ENCODE data around the gene HNRNPA2B1. TPM values are rescaled to one million over a fixed set of nuclear protein-coding genes. Genes with fewer than 3 reads are reported as not detected.
"Not testable (repeated sequence)": the region's sequence is repeated elsewhere in the genome, so short reads cannot be mapped to it uniquely, and the experiment has no call there.

Gene HNRNPA2B1
- total RNA-seq, 1 experiment from 2014 or later = 145 TPM

- H3K4me3 ChIP-seq (ENCODE audit: low read length); H3K9me3 ChIP-seq (ENCODE audit: low read length); H3K9ac ChIP-seq (ENCODE audit: low read length); H3K4me2 ChIP-seq (ENCODE audit: low read depth, low read length, poor library complexity, severe bottlenecking); H3K27ac ChIP-seq (ENCODE audit: low read length); DNase-seq; H3K9me2 ChIP-seq (replicated peaks; ENCODE audit: insufficient read depth, low read length); H3K27me3 ChIP-seq (ENCODE audit: low read length); H2AFZ ChIP-seq (ENCODE audit: low read length): not testable (repeated sequence)
- Histone ChIP-seq H4K20me1 (ENCODE audit: insufficient read depth, low read depth, low read length) (peaks cover 80% of the 10 kb centered on the region), H3K36me3 (ENCODE audit: insufficient read depth, low read length) (peaks cover 87% of the 10 kb centered on the region), H3K79me2 (ENCODE audit: low read length) (peaks cover 43% of the 10 kb centered on the region), H3K4me1 (ENCODE audit: low read length) (peaks cover 39% of the 10 kb centered on the region)
These were observed 5.8 kb downstream of the HNRNPA2B1 start for GRCh38 chr7:26194764-26195163.

- peak; percentile 44 for DNase-seq
- no peak overlapping the region for H3K4me3 ChIP-seq (ENCODE audit: low read length)
- H3K9me2 ChIP-seq (replicated peaks; ENCODE audit: insufficient read depth, low read length) = no peaks in the 10 kb centered on the region
- H3K9ac ChIP-seq (ENCODE audit: low read length) = no peak overlapping the region
- H4K20me1 ChIP-seq (ENCODE audit: insufficient read depth, low read depth, low read length) = peaks cover 80% of the 10 kb centered on the region
- no peak overlapping the region for H3K4me2 ChIP-seq (ENCODE audit: low read depth, low read length, poor library complexity, severe bottlenecking)
- no peaks in the 10 kb centered on the region for H3K9me3 ChIP-seq (ENCODE audit: low read length)
- no peak overlapping the region for H2AFZ ChIP-seq (ENCODE audit: low read length)
- peaks cover 87% of the 10 kb centered on the region for H3K36me3 ChIP-seq (ENCODE audit: insufficient read depth, low read length)
- no peaks in the 10 kb centered on the region for H3K27me3 ChIP-seq (ENCODE audit: low read length)
- H3K27ac ChIP-seq (ENCODE audit: low read length) = no peak overlapping the region
- peaks cover 32% of the 10 kb centered on the region for H3K79me2 ChIP-seq (ENCODE audit: low read length)
- H3K4me1 ChIP-seq (ENCODE audit: low read length) = peaks cover 34% of the 10 kb centered on the region
These were observed 6.9 kb downstream of the HNRNPA2B1 start for GRCh38 chr7:26193432-26194207.

- peak; percentile 53 for DNase-seq
- H3K9me3 ChIP-seq (ENCODE audit: low read length) = no peaks in the 10 kb centered on the region
- no peak overlapping the region for H3K27ac ChIP-seq (ENCODE audit: low read length)
- H3K36me3 ChIP-seq (ENCODE audit: insufficient read depth, low read length) = peaks cover 79% of the 10 kb centered on the region
- H3K9ac ChIP-seq (ENCODE audit: low read length) = no peak overlapping the region
- H3K4me1 ChIP-seq (ENCODE audit: low read length) = peaks cover 24% of the 10 kb centered on the region
- H2AFZ ChIP-seq (ENCODE audit: low read length) = no peak overlapping the region
- no peaks in the 10 kb centered on the region for H3K27me3 ChIP-seq (ENCODE audit: low read length)
- H3K4me3 ChIP-seq (ENCODE audit: low read length) = no peak overlapping the region
- H4K20me1 ChIP-seq (ENCODE audit: insufficient read depth, low read depth, low read length) = peaks cover 83% of the 10 kb centered on the region
- no peak overlapping the region for H3K4me2 ChIP-seq (ENCODE audit: low read depth, low read length, poor library complexity, severe bottlenecking)
- peaks cover 23% of the 10 kb centered on the region for H3K79me2 ChIP-seq (ENCODE audit: low read length)
- H3K9me2 ChIP-seq (replicated peaks; ENCODE audit: insufficient read depth, low read length) = no peaks in the 10 kb centered on the region
These were observed 8.0 kb downstream of the HNRNPA2B1 start for GRCh38 chr7:26192485-26193087.

- Histone ChIP-seq H3K27ac (ENCODE audit: low read length) (no peak overlapping the region), H4K20me1 (ENCODE audit: insufficient read depth, low read depth, low read length) (peaks cover 77% of the 10 kb centered on the region), H3K9me3 (ENCODE audit: low read length) (no peaks in the 10 kb centered on the region), H3K9ac (ENCODE audit: low read length) (no peak overlapping the region), H3K4me3 (ENCODE audit: low read length) (no peak overlapping the region), H3K4me1 (ENCODE audit: low read length) (peaks cover 18% of the 10 kb centered on the region), H3K27me3 (ENCODE audit: low read length) (no peaks in the 10 kb centered on the region), H3K79me2 (ENCODE audit: low read length) (peaks cover 17% of the 10 kb centered on the region), H2AFZ (ENCODE audit: low read length) (no peak overlapping the region), H3K4me2 (ENCODE audit: low read depth, low read length, poor library complexity, severe bottlenecking) (no peak overlapping the region), H3K9me2 (replicated peaks; ENCODE audit: insufficient read depth, low read length) (no peaks in the 10 kb centered on the region), H3K36me3 (ENCODE audit: insufficient read depth, low read length) (peaks cover 73% of the 10 kb centered on the region)
- DNase-seq = no peak
These were observed 8.5 kb downstream of the HNRNPA2B1 start for GRCh38 chr7:26191974-26192479.

- Histone ChIP-seq H3K9me3 (ENCODE audit: low read length) (no peaks in the 10 kb centered on the region), H3K27me3 (ENCODE audit: low read length) (no peaks in the 10 kb centered on the region), H3K4me1 (ENCODE audit: low read length) (peaks cover 12% of the 10 kb centered on the region), H4K20me1 (ENCODE audit: insufficient read depth, low read depth, low read length) (peaks cover 72% of the 10 kb centered on the region), H3K9ac (ENCODE audit: low read length) (no peak overlapping the region), H2AFZ (ENCODE audit: low read length) (no peak overlapping the region), H3K27ac (ENCODE audit: low read length) (no peak overlapping the region), H3K79me2 (ENCODE audit: low read length) (peaks cover 11% of the 10 kb centered on the region), H3K9me2 (replicated peaks; ENCODE audit: insufficient read depth, low read length) (no peaks in the 10 kb centered on the region), H3K4me3 (ENCODE audit: low read length) (no peak overlapping the region), H3K4me2 (ENCODE audit: low read depth, low read length, poor library complexity, severe bottlenecking) (no peak overlapping the region), H3K36me3 (ENCODE audit: insufficient read depth, low read length) (peaks cover 67% of the 10 kb centered on the region)
- DNase-seq = no peak
These were observed 9.1 kb downstream of the HNRNPA2B1 start for GRCh38 chr7:26191233-26191973.

- DNase-seq = peak; percentile 44
- peaks cover 65% of the 10 kb centered on the region for H4K20me1 ChIP-seq (ENCODE audit: insufficient read depth, low read depth, low read length)
- H3K4me3 ChIP-seq (ENCODE audit: low read length) = no peak overlapping the region
- no peak overlapping the region for H3K4me2 ChIP-seq (ENCODE audit: low read depth, low read length, poor library complexity, severe bottlenecking)
- no peaks in the 10 kb centered on the region for H3K27me3 ChIP-seq (ENCODE audit: low read length)
- peaks cover 3% of the 10 kb centered on the region; the same call in 1 of the 2 replicates for H3K79me2 ChIP-seq (ENCODE audit: low read length)
- H2AFZ ChIP-seq (ENCODE audit: low read length) = no peak overlapping the region
- no peaks in the 10 kb centered on the region for H3K9me3 ChIP-seq (ENCODE audit: low read length)
- H3K9me2 ChIP-seq (replicated peaks; ENCODE audit: insufficient read depth, low read length) = no peaks in the 10 kb centered on the region
- H3K4me1 ChIP-seq (ENCODE audit: low read length) = peaks cover 5% of the 10 kb centered on the region
- H3K36me3 ChIP-seq (ENCODE audit: insufficient read depth, low read length) = peaks cover 58% of the 10 kb centered on the region
- no peak overlapping the region for H3K9ac ChIP-seq (ENCODE audit: low read length)
- H3K27ac ChIP-seq (ENCODE audit: low read length) = no peak overlapping the region
These were observed 10.1 kb downstream of the HNRNPA2B1 start for GRCh38 chr7:26190417-26190869.

- Histone ChIP-seq H3K4me3 (ENCODE audit: low read length) (no peak overlapping the region), H3K9ac (ENCODE audit: low read length) (no peak overlapping the region), H3K4me1 (ENCODE audit: low read length) (peaks cover 2% of the 10 kb centered on the region), H2AFZ (ENCODE audit: low read length) (no peak overlapping the region), H3K27ac (ENCODE audit: low read length) (no peak overlapping the region), H4K20me1 (ENCODE audit: insufficient read depth, low read depth, low read length) (peaks cover 60% of the 10 kb centered on the region), H3K9me3 (ENCODE audit: low read length) (no peaks in the 10 kb centered on the region), H3K79me2 (ENCODE audit: low read length) (no peaks in the 10 kb centered on the region), H3K27me3 (ENCODE audit: low read length) (no peaks in the 10 kb centered on the region), H3K9me2 (replicated peaks; ENCODE audit: insufficient read depth, low read length) (no peaks in the 10 kb centered on the region), H3K36me3 (ENCODE audit: insufficient read depth, low read length) (peaks cover 53% of the 10 kb centered on the region), H3K4me2 (ENCODE audit: low read depth, low read length, poor library complexity, severe bottlenecking) (no peak overlapping the region)
- DNase-seq = peak; percentile 51
These were observed 10.8 kb downstream of the HNRNPA2B1 start for GRCh38 chr7:26189697-26190096.
